ENCODE measurements around the gene HGD. TPM values are rescaled to one million over a fixed set of nuclear protein-coding genes. Genes with fewer than 3 reads are reported as not detected.

The HGD gene, protein sequence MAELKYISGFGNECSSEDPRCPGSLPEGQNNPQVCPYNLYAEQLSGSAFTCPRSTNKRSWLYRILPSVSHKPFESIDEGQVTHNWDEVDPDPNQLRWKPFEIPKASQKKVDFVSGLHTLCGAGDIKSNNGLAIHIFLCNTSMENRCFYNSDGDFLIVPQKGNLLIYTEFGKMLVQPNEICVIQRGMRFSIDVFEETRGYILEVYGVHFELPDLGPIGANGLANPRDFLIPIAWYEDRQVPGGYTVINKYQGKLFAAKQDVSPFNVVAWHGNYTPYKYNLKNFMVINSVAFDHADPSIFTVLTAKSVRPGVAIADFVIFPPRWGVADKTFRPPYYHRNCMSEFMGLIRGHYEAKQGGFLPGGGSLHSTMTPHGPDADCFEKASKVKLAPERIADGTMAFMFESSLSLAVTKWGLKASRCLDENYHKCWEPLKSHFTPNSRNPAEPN
- total RNA-seq (2021) (0.39 to 1.5 TPM (median 0.44 TPM) in 3 replicates), Bru-seq, nascent RNA (percentile 25 among the genes with signal in this experiment)
- long read RNA-seq, experiment 1, partial matches to known transcripts, result 0 of 1 reads
- long read RNA-seq, experiment 1, other reads (novel, unspliced or antisense), result 1 of 1 reads
- long read RNA-seq, experiment 2, result 0 reads
- long read RNA-seq, experiment 3, result 0 reads

DNA sequence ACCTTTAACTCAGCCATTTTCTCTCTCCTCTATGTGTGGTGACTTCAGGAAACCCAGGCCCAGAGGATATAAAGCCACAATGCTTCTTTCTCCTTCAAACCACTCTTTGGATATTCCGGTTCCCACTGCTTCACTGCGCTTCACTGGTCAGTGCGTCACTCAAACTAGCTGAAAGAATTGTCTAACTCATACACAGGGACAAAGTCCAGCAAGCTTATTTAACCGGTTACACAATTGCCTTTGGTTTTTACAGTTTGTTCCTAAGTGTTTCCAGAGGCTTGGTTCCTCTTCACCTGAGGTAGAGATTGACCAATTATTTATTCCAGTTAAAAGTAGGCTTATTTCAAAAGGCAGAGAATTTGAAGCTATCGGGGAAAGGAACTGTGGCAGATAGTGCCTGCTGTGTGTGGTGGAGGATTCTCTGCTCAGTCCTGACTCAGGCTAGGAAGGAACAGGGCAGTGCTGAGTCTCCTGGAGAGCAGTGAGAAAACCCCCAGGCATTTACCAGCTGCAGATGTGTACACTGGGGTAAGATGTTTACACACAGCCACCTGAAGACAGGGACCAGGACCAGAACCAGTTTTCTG, at the start of gene HGD:
Gene HGD (minus strand): TSS at position 145 of the 587 bp plus-strand sequence. CDS start 128 bp downstream, at position 17.
- ChIA-PET CTCF (no interaction called here), POLR2A (no interaction called here)
- Mint-ChIP-seq H3K27me3 (ENCODE audit: low read depth) (no peaks in the 10 kb centered on the region), H3K9me3 (peaks cover 9% of the 10 kb centered on the region), H3K4me3 (no peak within 1 kb of the TSS), H3K27ac (peak within 1 kb of the TSS; percentile 78), H3K36me3 (peaks cover 13% of the 10 kb centered on the region), H3K4me1 (peaks cover 61% of the 10 kb centered on the region)
- ATAC-seq, result no peak
- no peak for DNase-seq (ENCODE audit: low spot score)
- no peak for TF ChIP-seq ATF3 (CRISPR knock-in tag; conservative IDR thresholded peaks at IDR 0.05)
- TF ChIP-seq GABPB1 (CRISPR knock-in tag; IDR thresholded peaks at IDR 0.05), result peak; percentile 80

- ChIA-PET POLR2A (interaction anchor here (0.6 kb wide), 1 partner anchor 177 kb away, joined by 11 read pairs; the partner anchor contains the start of gene STXBP5L), CTCF (interaction anchor here (1.0 kb wide), 1 partner anchor 11 kb away, joined by 4 read pairs; no protein-coding TSS in a partner anchor)
- Mint-ChIP-seq H3K4me1 (peaks cover 20% of the 10 kb centered on the region), H3K27me3 (ENCODE audit: low read depth) (0 out of 2 replicates have a peak, but pooled peaks cover 2% of the 10 kb centered on the region), H3K9me3 (peaks cover 29% of the 10 kb centered on the region), H3K4me3 (0 out of 2 replicates have a peak overlapping the region, but pooled peaks have one; percentile 2), H3K27ac (peak overlapping the region; percentile 66; the same call in 1 of the 2 replicates), H3K36me3 (peaks cover 29% of the 10 kb centered on the region)
- TF ChIP-seq TEAD1 (CRISPR knock-in tag; IDR thresholded peaks at IDR 0.05) (no peak), ZNF232 (CRISPR knock-in tag; IDR thresholded peaks at IDR 0.05) (no peak), SP1 (CRISPR knock-in tag; conservative IDR thresholded peaks at IDR 0.05) (no peak), PREB (CRISPR knock-in tag; IDR thresholded peaks at IDR 0.05; ENCODE audit: borderline replicate concordance) (no peak), SOX15 (CRISPR knock-in tag; IDR thresholded peaks at IDR 0.05) (no peak), FOXP1 (CRISPR knock-in tag; IDR thresholded peaks at IDR 0.05; ENCODE audit: borderline replicate concordance) (no peak), ETV6 (CRISPR knock-in tag; IDR thresholded peaks at IDR 0.05) (no peak), IRF2 (CRISPR knock-in tag; IDR thresholded peaks at IDR 0.05; ENCODE audit: borderline replicate concordance, low read depth) (no peak)
- ATAC-seq (peak; percentile 84), DNase-seq (ENCODE audit: low spot score) (peak; percentile 17)
Measured at GRCh38 chr3:120730576-120731542, 48.8 kb upstream of the HGD start.

- Mint-ChIP-seq H3K4me3 (no peak overlapping the region), H3K4me1 (peaks cover 20% of the 10 kb centered on the region), H3K27me3 (ENCODE audit: low read depth) (no peaks in the 10 kb centered on the region), H3K9me3 (peaks cover 5% of the 10 kb centered on the region; the same call in 1 of the 2 replicates), H3K36me3 (peaks cover 14% of the 10 kb centered on the region), H3K27ac (peak overlapping the region; percentile 23; the same call in 1 of the 2 replicates)
- CTCF ChIA-PET, result no interaction called here
- ATAC-seq (no peak), DNase-seq (ENCODE audit: low spot score) (no peak)
- POLR2A ChIA-PET, result no interaction called here
- no peak for TF ChIP-seq TCF7 (CRISPR knock-in tag; IDR thresholded peaks at IDR 0.05; ENCODE audit: low read depth)
- TF ChIP-seq, protein P1, sequence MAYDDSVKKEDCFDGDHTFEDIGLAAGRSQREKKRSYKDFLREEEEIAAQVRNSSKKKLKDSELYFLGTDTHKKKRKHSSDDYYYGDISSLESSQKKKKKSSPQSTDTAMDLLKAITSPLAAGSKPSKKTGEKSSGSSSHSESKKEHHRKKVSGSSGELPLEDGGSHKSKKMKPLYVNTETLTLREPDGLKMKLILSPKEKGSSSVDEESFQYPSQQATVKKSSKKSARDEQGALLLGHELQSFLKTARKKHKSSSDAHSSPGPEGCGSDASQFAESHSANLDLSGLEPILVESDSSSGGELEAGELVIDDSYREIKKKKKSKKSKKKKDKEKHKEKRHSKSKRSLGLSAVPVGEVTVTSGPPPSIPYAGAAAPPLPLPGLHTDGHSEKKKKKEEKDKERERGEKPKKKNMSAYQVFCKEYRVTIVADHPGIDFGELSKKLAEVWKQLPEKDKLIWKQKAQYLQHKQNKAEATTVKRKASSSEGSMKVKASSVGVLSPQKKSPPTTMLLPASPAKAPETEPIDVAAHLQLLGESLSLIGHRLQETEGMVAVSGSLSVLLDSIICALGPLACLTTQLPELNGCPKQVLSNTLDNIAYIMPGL (CRISPR knock-in tag; IDR thresholded peaks at IDR 0.05), result no peak
- TF ChIP-seq NFATC4 (CRISPR knock-in tag; IDR thresholded peaks at IDR 0.05), result no peak
- TF ChIP-seq RELA (CRISPR knock-in tag; IDR thresholded peaks at IDR 0.05; ENCODE audit: borderline replicate concordance), result no peak
- TF ChIP-seq ZNF317 (CRISPR knock-in tag; IDR thresholded peaks at IDR 0.05; ENCODE audit: borderline replicate concordance, low read depth), result no peak
- TF ChIP-seq, protein P2, sequence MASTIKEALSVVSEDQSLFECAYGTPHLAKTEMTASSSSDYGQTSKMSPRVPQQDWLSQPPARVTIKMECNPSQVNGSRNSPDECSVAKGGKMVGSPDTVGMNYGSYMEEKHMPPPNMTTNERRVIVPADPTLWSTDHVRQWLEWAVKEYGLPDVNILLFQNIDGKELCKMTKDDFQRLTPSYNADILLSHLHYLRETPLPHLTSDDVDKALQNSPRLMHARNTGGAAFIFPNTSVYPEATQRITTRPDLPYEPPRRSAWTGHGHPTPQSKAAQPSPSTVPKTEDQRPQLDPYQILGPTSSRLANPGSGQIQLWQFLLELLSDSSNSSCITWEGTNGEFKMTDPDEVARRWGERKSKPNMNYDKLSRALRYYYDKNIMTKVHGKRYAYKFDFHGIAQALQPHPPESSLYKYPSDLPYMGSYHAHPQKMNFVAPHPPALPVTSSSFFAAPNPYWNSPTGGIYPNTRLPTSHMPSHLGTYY (CRISPR knock-in tag; IDR thresholded peaks at IDR 0.05), result no peak
- no peak for TF ChIP-seq OVOL2 (CRISPR knock-in tag; IDR thresholded peaks at IDR 0.05; ENCODE audit: borderline replicate concordance)
- TF ChIP-seq, protein P3, sequence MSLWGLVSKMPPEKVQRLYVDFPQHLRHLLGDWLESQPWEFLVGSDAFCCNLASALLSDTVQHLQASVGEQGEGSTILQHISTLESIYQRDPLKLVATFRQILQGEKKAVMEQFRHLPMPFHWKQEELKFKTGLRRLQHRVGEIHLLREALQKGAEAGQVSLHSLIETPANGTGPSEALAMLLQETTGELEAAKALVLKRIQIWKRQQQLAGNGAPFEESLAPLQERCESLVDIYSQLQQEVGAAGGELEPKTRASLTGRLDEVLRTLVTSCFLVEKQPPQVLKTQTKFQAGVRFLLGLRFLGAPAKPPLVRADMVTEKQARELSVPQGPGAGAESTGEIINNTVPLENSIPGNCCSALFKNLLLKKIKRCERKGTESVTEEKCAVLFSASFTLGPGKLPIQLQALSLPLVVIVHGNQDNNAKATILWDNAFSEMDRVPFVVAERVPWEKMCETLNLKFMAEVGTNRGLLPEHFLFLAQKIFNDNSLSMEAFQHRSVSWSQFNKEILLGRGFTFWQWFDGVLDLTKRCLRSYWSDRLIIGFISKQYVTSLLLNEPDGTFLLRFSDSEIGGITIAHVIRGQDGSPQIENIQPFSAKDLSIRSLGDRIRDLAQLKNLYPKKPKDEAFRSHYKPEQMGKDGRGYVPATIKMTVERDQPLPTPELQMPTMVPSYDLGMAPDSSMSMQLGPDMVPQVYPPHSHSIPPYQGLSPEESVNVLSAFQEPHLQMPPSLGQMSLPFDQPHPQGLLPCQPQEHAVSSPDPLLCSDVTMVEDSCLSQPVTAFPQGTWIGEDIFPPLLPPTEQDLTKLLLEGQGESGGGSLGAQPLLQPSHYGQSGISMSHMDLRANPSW (CRISPR knock-in tag; conservative IDR thresholded peaks at IDR 0.05; ENCODE audit: low read depth), result no peak
- TF ChIP-seq SMAD4 (CRISPR knock-in tag; IDR thresholded peaks at IDR 0.05), result no peak
Measured at GRCh38 chr3:120726791-120727190, 44.8 kb upstream of the HGD start.

Data from WTC11 (cell line).